Measurements from ENCODE around the gene THYN1. TPM values are rescaled to one million over a fixed set of nuclear protein-coding genes. Genes with fewer than 3 reads are reported as not detected.
A peak's percentile ranks its signal among the peaks of the same experiment; 100 is the strongest.

THYN1 gene
- total and polyA plus RNA-seq, 3 donors from 2014 or later = 85.0 to 94.0 (median 86.9) TPM

- Histone ChIP-seq H3K36me3 (ENCODE audit: low read depth, missing control alignments) (no peaks in the 10 kb centered on the region), H3K4me3 (peak overlapping the region; percentile 51 to 72), H3K9me3 (no peaks in the 10 kb centered on the region), H3K27me3 (no peaks in the 10 kb centered on the region), H3K4me1 (peaks cover 7% of the 10 kb centered on the region), H3K27ac (peak overlapping the region in 1 of 2 donors; percentile 72)
- no peak for DNase-seq
- intact Hi-C loops (cut with DNase I; ENCODE audit: low total_unique reads) = loop anchor here (10.0 kb wide), 1 partner anchor 50 kb away; no protein-coding TSS in a partner anchor
- WGBS, 2 donors = 14 to 20% methylated on average over 5 of the region's 5 CpGs
- no peak for TF ChIP-seq POLR2A (IDR thresholded peaks at IDR 0.05)
- TF ChIP-seq CTCF (IDR thresholded peaks at IDR 0.05) = no peak
These were observed 22.0 kb upstream of the THYN1 start for GRCh38 chr11:134275188-134275533.

- no peak for DNase-seq
- no peak for TF ChIP-seq CTCF (IDR thresholded peaks at IDR 0.05)
- TF ChIP-seq POLR2A (IDR thresholded peaks at IDR 0.05) = no peak
- no peak overlapping the region for H3K4me3 ChIP-seq
- H3K9me3 ChIP-seq = no peaks in the 10 kb centered on the region
- H3K27me3 ChIP-seq = no peaks in the 10 kb centered on the region
- H3K4me1 ChIP-seq = peaks cover 7% of the 10 kb centered on the region
- 41 to 64% methylated on average over 3 of the region's 3 CpGs for WGBS, 2 donors
- no peaks in the 10 kb centered on the region for H3K36me3 ChIP-seq (ENCODE audit: low read depth, missing control alignments)
- no peak overlapping the region for H3K27ac ChIP-seq
- intact Hi-C loops (cut with DNase I; ENCODE audit: low total_unique reads) = loop anchor here (10.0 kb wide), 1 partner anchor 51 kb away; no protein-coding TSS in a partner anchor
These were observed 20.2 kb upstream of the THYN1 start for GRCh38 chr11:134273317-134273712.

GRCh38 chr11:134272381-134273316, 19.5 kb upstream of the THYN1 start:
- Histone ChIP-seq H3K27ac (no peak overlapping the region), H3K9me3 (no peaks in the 10 kb centered on the region), H3K27me3 (no peaks in the 10 kb centered on the region), H3K36me3 (ENCODE audit: low read depth, missing control alignments) (no peaks in the 10 kb centered on the region), H3K4me3 (no peak overlapping the region), H3K4me1 (peaks cover 7% of the 10 kb centered on the region)
- WGBS, 2 donors = 49 to 56% methylated on average over 18 of the region's 18 CpGs
- DNase-seq = no peak
- TF ChIP-seq CTCF (IDR thresholded peaks at IDR 0.05) = no peak
- TF ChIP-seq POLR2A (IDR thresholded peaks at IDR 0.05) = no peak
- intact Hi-C loops (cut with DNase I; ENCODE audit: low total_unique reads) = loop anchor here (10.0 kb wide), 1 partner anchor 52 kb away; no protein-coding TSS in a partner anchor

- no peaks in the 10 kb centered on the region for H3K9me3 ChIP-seq
- TF ChIP-seq CTCF (IDR thresholded peaks at IDR 0.05) (no peak), POLR2A (IDR thresholded peaks at IDR 0.05) (no peak)
- H3K27ac ChIP-seq = no peak overlapping the region
- 85 to 86% methylated on average over 4 of the region's 4 CpGs for WGBS, 2 donors
- no peak overlapping the region for H3K4me3 ChIP-seq
- H3K4me1 ChIP-seq = peaks cover 2% of the 10 kb centered on the region
- no peak for DNase-seq
- no peaks in the 10 kb centered on the region for H3K36me3 ChIP-seq (ENCODE audit: low read depth, missing control alignments)
- H3K27me3 ChIP-seq = no peaks in the 10 kb centered on the region
- intact Hi-C loops (cut with DNase I; ENCODE audit: low total_unique reads) = loop anchor here (10.0 kb wide), 1 partner anchor 53 kb away; no protein-coding TSS in a partner anchor
These were observed 18.8 kb upstream of the THYN1 start for GRCh38 chr11:134271978-134272377.

Data from testis (tissue), 3 donors.